HG02885 (cell line): ENCODE measurements around the gene GLDN.
A peak's percentile ranks its signal among the peaks of the same experiment; 100 is the strongest.

Experiments used
- ATAC-seq: cut with Tn5 transposase; IDR thresholded peaks from one replicate; pipeline ENCODE4 v1.9.1; 2021; ENCODE audit warnings: mild to moderate bottlenecking; ENCODE audit not compliant: unreplicated experiment, poor library complexity

Gene GLDN

DNA sequence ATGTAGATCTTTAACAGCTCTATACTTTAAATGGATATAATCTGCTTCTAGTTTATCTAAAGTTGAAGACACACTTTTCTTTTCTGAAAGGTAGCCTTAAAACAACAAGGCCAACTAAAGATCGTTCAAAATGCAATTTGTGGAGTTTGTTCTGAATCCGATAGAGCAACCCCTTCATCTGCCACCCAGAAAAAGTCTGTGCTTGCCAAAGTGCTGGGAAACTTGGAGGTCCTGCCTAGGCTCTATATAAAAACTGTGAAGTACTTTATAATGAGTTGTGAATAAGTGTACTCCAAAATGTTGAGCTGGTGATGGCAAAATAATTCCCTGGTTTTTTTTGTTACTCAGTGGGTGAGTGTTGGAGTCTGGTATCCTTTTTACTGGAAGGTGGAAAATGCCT lies 12.5 kb downstream of the GLDN start:
- ATAC-seq: no peak

DNA sequence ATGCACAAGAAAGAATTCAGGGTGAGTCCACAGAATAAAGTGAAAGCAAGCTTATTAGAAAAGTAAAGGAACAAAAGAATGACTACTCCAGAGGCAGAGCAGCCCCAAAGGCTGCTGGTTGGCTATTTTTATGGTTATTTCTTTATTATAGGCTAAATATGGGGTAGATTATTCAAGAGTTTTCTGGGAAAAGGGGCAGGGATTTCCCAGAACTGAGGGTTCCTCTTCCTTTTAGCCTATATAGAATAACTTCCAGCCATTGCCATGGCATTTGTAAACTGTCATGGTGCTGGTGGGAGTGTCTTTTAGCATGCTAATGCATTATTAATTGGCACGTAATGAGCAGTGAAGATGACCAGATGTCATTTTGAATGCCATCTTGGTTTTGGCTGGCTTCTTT lies 13.6 kb downstream of the GLDN start:
- ATAC-seq: no peak

DNA sequence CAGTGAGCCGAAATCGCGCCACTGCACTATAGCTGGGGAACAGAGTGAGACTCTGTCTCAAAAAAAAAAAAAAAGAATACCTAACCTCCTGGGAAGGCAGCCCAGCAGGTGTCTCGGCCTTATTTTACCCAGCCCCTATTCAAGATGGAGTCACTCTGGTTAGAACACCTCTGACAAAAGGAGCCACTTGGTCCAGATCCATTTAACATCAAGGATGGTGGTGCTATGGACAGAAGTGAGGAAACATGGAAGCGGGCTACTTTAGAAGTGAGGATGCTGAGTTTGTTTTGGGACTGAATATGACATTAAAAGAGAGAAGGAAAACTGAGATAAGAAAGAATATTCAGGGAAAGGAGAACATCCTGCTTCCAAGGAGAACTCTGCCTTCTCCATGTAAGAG lies 14.7 kb downstream of the GLDN start:
- no peak for ATAC-seq

DNA sequence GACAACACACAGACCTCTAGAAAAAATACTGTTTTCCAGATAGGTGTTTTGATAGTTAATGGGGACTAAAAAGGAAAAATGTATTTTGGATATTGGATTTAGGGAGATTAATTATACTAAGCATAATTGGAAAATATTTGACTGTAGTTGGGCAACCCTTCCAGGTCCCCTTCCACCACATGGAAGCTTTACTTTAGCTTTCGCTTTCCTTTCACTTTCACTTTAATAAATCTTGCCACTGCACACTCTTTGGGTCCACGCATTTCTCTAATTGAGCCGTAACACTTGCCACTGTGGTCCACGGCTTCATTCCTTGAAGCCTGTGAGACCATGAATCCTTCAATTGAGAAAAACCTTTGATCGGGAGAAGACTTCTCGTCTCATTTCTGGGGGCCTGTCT lies 15.5 kb downstream of the GLDN start:
- ATAC-seq: no peak

DNA sequence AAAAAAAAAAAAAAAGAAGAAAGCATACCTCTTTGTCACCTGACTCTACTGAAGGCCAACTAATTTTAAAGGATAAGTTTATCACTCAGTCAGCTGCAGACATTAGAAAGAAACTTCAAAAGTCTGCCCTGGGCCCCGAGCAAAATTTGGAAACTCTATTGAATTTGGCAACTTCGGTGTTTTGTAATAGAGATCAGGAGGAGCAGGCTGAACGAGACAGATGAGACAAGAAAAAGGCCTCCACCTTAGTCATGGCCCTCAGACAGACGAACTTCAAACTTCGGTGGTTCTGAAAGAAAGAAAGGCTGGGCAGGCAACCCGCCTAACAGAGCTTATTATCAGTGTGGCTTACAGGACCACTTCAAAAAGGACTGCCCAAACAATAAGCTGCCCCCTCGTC lies 18.5 kb downstream of the GLDN start:
- ATAC-seq: no peak

DNA sequence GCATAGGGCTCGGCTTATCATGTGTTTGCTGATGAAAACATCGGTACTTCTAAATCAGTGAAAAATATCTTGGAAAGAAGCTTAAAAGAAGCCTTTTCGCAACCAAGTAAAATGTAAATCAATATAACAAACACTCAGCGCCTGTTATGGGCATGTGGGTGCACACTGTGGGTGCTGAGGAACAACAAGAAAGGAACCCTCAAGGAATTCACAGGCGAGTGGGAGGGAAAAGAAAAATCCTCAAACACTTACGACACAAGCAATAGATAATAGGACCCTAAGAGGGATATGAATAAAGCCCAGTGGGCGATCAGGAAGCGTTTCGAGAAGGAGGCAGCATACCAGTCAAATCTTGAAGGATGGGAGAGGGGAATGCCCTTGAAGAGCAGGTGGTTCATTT lies 21.9 kb downstream of the GLDN start:
- no peak for ATAC-seq

DNA sequence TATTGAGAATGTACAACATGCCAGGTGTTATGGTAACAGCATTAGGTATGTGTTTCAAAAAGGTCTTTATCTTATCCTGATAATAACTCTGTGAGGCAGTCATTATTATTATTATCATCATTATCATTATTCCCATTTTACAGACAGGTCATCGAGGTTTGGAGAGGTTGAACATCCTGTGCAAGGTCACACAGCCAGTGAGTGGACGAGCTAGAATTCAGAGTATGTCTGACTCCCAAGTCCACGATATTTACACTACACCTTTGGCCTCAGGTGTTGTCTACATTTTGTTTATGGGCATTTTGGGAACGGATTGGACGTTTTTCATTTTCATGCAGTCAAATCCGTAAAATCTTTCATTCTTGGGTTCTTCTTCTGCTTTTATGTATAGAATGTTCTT lies 24.0 kb downstream of the GLDN start:
- no peak for ATAC-seq

DNA sequence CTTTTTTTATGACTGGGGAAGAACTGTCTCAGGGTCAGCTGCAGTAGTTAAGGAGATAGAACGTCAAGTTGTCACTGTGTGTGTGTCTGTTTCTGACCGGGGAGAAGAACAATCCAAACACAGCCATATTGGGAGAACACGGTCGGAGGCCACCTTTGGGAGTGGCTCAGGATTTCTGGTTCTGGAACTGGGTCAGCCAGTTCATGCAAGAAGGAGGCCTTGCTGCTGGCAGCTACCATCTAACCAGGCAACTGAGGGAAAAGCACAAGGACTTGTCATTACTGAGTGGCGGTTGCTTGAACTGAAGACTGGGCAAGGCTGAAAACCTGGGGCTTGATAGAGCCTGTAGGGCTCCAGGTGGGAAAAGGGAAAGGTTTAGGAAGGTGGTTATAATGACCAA lies 24.6 kb downstream of the GLDN start:
- ATAC-seq: no peak

DNA sequence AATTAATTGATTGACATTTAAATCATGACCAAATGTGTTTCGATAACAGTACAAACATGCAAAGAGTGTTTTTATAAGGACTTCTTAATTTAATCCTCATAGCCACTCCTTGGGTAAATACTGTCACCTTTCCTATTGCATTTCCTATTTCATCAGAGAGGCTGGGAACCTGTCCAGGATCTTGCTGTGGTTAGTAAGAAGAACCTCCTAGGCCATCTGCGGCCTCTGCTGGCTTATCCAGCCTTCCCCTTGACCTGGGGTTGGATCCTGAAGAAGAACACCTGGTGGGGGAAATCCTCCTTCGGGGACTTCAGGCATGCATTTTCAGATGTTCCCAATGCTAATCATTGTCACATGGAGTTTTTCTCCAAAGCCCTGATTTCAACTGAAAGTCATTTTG lies 25.5 kb downstream of the GLDN start:
- ATAC-seq: no peak

DNA sequence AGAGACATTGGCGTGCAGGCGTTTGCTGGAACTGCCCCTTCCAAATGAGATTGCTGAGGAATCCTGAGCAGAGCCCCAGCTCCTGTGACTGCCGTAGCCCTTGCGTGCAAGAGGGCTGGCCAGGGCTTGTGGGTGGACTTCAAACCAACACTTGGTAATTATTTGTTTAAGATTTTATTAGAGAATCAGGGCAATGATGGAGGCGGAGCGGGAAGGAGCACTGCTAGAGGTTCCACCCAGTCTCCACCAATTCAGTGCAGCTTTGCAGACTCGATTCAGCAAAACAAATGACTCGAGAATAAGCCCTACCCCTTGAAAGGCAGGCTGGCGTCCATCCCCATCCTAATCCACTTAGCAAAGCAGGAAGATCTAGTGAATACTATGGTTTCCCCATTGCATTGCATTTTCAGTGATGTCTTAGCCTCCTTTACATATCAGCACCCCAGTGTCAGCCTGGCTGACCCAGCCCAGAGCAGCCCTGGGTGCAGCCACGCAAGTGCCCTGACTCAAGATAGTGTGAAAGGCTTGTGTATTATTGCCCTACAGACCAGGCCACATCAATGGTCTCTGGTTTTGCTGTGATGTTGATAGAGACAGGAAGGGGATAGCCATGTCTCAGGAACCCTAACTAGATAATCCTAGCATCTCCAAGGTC lies 26.0 kb downstream of the GLDN start:
- ATAC-seq: no peak

DNA sequence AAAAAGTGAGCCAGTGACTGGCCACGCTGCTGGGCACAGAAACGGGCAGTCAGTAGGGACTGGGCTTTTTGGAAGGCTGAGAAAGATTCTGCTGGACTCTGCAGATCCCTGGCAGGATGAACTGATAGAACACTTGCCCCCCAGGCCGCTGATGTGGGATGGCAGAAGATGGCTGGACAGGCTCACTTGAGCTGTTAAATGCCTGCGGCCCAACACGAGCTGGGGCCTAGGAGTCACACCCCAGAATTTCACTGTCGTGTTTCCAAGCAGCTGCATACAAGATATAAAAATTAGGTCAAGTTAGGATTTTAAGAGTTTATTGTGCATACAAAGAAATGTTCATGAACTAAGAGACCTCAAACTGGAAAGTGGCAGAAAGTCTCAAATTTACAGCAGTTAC lies 26.9 kb downstream of the GLDN start:
- no peak for ATAC-seq

DNA sequence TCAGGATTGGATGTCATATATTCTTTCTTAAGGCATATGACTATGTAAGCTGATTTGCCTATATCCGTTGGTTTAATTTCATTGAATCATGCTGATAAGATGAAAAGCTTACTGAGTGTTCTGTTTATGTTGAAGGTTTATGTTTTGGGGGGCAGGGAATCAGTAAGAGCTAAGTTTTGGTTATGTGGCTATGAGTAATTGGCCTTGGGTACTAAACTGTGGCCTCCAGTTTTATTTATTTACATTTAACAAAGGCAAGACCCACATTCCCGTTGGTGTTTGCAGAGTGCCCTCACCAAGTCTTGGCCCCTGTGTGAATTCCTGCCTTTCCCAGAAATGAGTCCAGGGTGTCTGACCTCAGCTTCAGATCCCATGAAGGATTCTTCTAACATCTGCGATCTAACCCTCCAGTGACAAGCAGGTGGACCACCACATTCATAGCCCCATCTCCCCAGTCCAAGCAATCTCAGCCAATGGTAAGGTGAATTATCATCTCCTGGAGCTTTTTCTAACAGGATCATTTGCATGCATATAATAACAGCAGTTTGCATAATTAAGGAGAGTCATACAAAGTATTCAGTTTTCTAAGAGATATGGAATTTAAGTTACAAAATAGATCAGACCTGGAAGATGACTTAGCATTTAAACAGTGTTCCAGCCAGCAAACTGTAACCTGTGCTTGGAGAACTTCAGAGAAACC lies 27.4 kb downstream of the GLDN start:
- ATAC-seq: no peak

DNA sequence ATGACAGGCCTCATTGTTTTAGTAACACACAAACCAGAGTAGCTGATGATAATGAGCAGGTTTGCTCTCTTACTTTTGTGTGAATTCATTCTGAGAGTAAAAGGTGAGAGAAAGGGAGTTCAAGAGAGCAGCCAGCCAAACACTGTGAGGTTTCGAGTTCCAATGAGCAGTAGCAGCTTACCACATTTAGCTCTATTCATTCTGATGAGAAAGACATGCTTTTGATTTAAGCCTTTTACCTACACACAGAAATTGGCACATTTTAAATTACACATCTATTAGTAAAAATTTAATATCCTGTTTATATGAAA lies 28.0 kb downstream of the GLDN start:
- ATAC-seq: no peak

DNA sequence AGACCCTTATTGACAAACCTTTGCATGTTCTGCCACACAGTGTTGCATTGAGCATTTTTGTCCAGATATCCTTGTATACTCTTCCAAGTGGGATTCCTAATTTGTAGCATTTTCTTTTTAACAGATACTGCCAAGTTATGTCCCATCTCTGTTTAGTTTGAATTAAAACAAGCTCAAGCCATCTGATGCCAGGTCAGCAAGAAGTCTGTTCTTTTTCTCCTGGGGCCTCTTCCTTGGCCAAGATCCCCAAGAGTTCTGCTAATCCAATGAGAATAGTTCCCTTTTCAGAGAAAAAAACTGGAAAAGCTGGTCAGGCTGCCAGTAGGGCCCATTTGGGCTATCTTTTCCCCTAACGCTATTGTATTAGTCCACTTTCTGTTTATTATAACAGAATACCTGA lies 29.8 kb downstream of the GLDN start:
- no peak for ATAC-seq

DNA sequence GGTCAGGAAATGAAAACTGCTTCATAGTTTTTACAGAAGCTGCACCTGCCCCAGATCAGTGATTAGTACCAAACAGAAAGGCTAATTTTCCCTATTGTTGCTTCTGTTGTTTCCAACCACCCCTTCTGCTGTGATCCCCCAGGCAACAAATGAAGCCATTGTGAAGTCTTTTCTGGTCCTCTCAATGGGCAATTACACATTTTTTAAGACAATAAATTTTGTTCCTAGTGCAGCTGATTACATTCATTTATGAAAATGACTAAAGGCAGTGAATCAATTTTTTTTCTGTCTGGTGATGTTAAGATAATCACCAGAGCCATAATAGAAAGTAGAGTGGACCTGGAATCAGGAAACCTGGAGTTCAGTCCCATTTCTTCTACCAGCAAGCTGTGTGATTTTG lies 32.7 kb downstream of the GLDN start:
- ATAC-seq: no peak

DNA sequence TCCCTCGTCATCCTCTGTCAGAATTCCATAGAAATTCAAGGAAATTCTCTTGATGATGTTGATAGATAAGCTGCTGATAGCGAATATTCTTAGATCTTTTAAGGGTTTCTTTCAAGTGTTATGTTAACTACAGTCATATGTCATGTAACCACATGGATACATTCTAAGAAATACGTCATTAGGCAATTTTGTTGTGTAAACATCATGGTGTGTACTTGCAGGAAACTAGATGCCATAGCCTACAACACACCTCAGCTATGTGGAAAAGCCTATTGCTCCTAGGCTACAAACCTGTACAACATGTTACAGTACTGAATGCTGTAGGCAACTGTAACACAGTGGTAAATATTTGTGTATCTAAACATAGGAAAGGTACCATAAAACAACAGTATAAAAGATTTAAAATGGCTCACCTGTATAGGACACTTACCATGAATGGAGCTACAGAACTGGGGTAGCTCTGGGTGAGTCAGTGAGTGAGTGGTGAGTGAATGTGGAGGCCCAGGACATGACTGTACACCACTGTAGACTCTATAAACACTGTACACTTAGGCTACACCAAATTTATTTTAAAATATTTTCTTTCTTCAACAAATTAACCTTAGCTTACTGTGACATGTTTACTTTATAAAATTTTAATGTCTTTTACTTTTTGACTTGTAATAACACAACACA lies 34.6 kb downstream of the GLDN start:
- ATAC-seq: no peak

DNA sequence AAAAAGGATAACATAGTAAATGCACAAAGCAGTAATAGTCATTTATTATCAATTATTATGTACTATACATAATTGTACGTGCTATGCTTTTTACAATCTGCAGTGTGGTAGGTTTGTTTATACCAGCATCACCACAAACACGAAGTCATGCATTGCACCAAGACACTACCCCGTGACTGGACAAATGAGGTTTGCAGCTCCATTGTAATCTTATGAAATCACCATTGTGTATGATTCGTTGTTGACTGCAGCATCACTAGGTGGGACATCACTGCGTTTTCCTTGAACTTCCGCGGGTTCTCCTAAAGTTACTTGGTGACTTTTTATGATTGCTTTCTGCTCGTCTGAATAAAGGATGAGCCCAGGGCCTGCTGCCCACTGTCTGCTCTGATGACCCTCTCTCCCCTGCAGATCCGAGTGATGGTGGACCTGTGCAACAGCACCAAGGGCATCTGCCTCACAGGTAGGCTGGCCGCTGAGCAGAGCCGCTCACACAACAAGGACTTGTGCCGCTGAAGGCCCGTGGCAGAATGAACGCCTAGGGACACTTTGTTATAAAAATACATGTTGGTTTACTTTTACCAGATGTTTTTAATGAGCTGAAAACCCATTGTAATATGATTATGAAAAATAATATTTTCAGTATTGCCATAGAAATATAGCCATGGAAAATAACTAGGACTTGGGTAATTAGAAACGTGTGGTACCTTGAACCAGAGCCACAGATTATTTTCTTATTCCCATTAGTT lies 35.8 kb downstream of the GLDN start:
- no peak for ATAC-seq

DNA sequence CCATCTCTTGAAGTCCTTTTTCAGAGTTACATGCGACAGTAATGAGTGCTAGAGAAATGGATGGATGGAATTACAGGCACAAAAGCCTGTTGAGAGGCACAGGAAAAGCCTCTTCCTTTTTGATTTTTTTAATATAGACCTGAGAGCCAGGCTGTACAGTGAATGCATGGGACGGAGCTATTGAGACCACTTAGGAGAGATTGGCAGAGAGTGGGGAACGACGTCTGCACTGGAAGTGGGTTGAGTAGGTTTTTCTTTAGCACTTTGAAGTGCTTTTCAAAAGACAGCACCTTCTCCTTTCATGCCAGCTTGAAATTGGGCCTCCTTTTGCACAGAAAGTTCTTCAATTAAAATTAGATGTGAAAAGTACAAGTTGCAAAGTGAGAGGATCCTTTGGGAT lies 37.0 kb downstream of the GLDN start:
- ATAC-seq: no peak

DNA sequence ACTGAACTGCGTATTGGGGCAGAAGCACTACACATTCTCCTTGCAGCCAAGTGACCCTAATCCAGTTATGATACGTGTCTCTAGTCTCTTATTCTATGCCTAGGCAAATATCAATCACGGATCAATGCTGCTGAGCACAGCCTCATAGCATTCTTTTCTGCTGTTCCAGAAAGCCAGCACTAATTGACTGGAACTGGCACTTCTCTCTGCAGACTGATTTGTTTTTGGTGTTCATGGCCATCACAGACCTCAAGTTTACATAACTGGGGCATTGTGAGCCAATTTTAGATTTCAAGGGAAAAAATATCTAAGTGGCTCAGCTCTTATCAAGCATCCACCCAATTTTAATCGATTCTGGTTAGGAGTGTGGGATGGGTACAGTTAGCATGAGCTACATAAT lies 37.9 kb downstream of the GLDN start:
- ATAC-seq: no peak

DNA sequence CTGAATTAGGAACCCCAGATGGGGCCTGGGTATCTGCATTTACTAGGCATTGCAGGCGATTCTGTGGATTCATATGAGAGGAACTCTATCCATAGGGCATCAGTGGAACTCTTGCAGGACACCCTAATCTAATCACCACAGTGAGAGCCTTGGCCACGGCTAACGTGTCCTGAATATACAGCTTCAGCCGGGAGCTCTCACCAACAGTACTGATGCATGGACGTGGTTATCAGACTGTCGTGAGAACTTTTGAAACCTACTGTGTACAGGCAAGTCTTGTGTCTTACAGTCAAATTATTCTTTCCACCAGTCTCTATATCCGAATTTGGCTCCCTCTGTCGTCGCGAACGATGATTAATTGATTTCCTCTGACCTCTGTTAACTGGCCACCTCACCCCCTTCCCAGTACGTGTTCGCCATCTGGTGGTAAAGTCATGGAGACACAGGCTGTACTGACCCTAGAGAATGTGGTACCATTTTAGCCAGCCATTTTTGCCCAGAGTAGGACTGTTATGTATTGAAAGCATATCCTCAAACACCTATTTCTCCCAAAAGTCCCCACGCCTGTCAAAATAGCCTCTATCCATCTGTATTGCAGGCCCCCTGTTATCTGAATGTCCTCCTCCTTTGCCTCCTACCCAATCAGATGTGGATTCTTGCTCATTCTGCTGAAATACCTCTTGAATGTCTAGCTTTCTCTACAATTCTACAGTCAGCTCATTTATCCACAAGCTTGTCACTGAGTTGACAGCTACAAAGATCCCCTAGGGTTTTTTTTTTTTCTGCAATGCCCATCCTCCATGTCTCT lies 39.7 kb downstream of the GLDN start:
- ATAC-seq: peak; percentile 75

DNA sequence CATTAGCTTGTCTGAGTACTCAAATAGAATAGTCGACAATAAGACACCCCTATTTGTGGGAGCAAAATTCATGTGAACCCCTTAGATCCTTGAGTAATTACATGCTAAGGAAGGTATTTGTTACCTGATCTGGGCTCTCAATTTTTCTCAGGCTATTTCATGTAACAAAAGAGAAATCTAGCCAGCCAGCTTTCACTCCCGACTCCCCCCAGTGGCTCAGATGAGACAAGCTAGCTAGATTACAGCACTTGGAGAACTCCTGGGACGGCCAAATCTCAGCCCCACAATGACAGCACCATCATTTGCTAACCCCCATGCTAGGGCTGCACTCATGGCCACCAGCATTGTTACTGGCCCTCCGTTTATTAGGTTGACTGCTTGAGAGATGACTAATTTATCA lies 41.3 kb downstream of the GLDN start:
- ATAC-seq: no peak
